Peyer's patch (tissue), 4 donors: Measurements from ENCODE around the gene ARPC5L.
A peak's percentile ranks its signal among the peaks of the same experiment; 100 is the strongest.

ENCODE experiments used
- POLR2A ChIP-seq, 2 donors: fragments of 450-650 bp; IDR thresholded peaks; one replicate each; pipeline ENCODE4 v1.5.1; 2017; ENCODE audit warnings: antibody characterized with exemption in 2 of 2, mild to moderate bottlenecking in 2 of 2, moderate library complexity in 2 of 2
- TF ChIP-seq, protein P1 (sequence below), 6 experiments: fragments of 450-650 bp in 4 of 6; fragments of 200-600 bp in 2 of 6; sonication (generic) in 1 of 6; IDR thresholded peaks; one replicate each; pipeline ENCODE4 v1.5.1; 2017 to 2019; ENCODE audit warnings: antibody characterized with exemption in 6 of 6, mild to moderate bottlenecking in 3 of 6, moderate library complexity in 1 of 6

DNA sequence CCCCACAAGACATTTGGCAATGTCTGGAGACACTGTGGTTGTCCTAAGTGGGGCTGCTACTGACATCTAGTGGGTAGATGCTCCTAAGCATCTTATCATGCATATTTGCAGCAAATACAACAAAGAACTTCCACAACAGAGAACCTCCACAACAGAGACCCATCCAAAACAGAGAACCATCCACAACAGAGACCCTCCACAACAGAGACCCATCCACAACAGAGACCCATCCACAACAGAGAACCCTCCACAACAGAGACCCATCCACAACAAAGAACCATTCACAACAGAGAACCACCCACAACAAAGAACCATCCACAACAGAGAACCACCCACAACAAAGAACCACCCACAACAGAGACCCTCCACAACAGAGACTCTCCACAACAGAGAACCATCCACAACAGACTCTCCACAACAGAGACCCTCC, 32.8 kb downstream of the ARPC5L start:
- TF ChIP-seq, protein P1, sequence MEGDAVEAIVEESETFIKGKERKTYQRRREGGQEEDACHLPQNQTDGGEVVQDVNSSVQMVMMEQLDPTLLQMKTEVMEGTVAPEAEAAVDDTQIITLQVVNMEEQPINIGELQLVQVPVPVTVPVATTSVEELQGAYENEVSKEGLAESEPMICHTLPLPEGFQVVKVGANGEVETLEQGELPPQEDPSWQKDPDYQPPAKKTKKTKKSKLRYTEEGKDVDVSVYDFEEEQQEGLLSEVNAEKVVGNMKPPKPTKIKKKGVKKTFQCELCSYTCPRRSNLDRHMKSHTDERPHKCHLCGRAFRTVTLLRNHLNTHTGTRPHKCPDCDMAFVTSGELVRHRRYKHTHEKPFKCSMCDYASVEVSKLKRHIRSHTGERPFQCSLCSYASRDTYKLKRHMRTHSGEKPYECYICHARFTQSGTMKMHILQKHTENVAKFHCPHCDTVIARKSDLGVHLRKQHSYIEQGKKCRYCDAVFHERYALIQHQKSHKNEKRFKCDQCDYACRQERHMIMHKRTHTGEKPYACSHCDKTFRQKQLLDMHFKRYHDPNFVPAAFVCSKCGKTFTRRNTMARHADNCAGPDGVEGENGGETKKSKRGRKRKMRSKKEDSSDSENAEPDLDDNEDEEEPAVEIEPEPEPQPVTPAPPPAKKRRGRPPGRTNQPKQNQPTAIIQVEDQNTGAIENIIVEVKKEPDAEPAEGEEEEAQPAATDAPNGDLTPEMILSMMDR (IDR thresholded peaks at IDR 0.05) = peak in 4 of 6 experiments; percentile 35 to 40 (median 38)
- no peak for TF ChIP-seq POLR2A (IDR thresholded peaks at IDR 0.05)
